H1 (cell line): Measurements from ENCODE around the gene IFT172. TPM values are rescaled to one million over a fixed set of nuclear protein-coding genes. Genes with fewer than 3 reads are reported as not detected.

ENCODE experiments used
- CTCF ChIA-PET: fragments of 300-600 bp; sonication (Branson Sonifier 250); formaldehyde crosslinking; loops from one replicate; lab custom pipeline; 2021; ENCODE audit not compliant: partially characterized antibody; lab: Charles Lee
- POLR2A ChIA-PET: fragments of 300-600 bp; sonication (Branson Sonifier 250); formaldehyde crosslinking; loops from one replicate; lab custom pipeline; 2021; ENCODE audit warnings: inconsistent platforms; ENCODE audit not compliant: partially characterized antibody; lab: Charles Lee
- DNase-seq, 2 experiments: peaks; one replicate each; pipeline versions ENCODE4 v3.0.0 to v3.0.0-alpha.2; 2010 to 2022; ENCODE audit warnings: low spot score in 2 of 2, low read depth in 1 of 2, mixed read lengths in 1 of 2
- FAIRE-seq: peaks from 2 replicates; lab custom pipeline; 2011; peaks lifted over from hg19 to GRCh38; lab: Jason Lieb, UNC
- H2AFZ ChIP-seq: 2 replicates; pipeline ENCODE4 v1.8.1; 2012; ENCODE audit warnings: low read length, inconsistent platforms
- H2AK5ac ChIP-seq: 2 replicates; pipeline ENCODE4 v1.6.1; 2013; ENCODE audit warnings: low read depth, low read length
- H2BK120ac ChIP-seq: replicated peaks from 2 replicates; pipeline ENCODE3; 2013; ENCODE audit warnings: low read depth, low read length, inconsistent platforms
- H2BK12ac ChIP-seq: 2 replicates; pipeline ENCODE4 v1.6.1; 2013; ENCODE audit warnings: low read depth, low read length
- H2BK15ac ChIP-seq: 2 replicates; pipeline ENCODE4 v1.6.1; 2013; ENCODE audit warnings: low read length
- H2BK20ac ChIP-seq: 2 replicates; pipeline ENCODE4 v1.6.1; 2013; ENCODE audit warnings: low read length
- H2BK5ac ChIP-seq: 2 replicates; pipeline ENCODE4 v1.6.1; 2013; ENCODE audit warnings: low read depth, low read length
- H3K14ac ChIP-seq: 2 replicates; pipeline ENCODE4 v1.6.1; 2013; ENCODE audit warnings: inconsistent platforms; ENCODE audit not compliant: insufficient read length
- H3K18ac ChIP-seq: 2 replicates; pipeline ENCODE4 v1.6.1; 2013; ENCODE audit warnings: low read length; ENCODE audit errors: extremely low read depth
- H3K23ac ChIP-seq: 2 replicates; pipeline ENCODE4 v1.6.1; 2013; ENCODE audit warnings: inconsistent platforms; ENCODE audit not compliant: insufficient read length
- H3K23me2 ChIP-seq: 2 replicates; pipeline ENCODE4 v1.6.1; 2013; ENCODE audit warnings: low read depth, low read length
- H3K27ac ChIP-seq: 2 replicates; pipeline ENCODE4 v1.6.1; 2011; ENCODE audit warnings: low read depth, low read length, inconsistent platforms
- H3K27me3 ChIP-seq, 4 experiments: replicated peaks in 1 of 4; 1 replicate in 1 of 4; 2 replicates in 3 of 4; pipeline versions ENCODE4 v1.6.1 to v1.8.1; 2011 to 2013; ENCODE audit warnings: low read length in 3 of 4, mild to moderate bottlenecking in 3 of 4, inconsistent platforms in 2 of 4, mixed read lengths in 2 of 4, moderate library complexity in 1 of 4; ENCODE audit not compliant: control insufficient read depth in 3 of 4, insufficient read depth in 3 of 4; ENCODE audit errors: extremely low read depth in 1 of 4
- H3K36me3 ChIP-seq, 4 experiments: 2 replicates each; pipeline versions ENCODE4 v1.6.1 to v1.8.1; 2011 to 2013; ENCODE audit warnings: mild to moderate bottlenecking in 4 of 4, low read length in 3 of 4, moderate library complexity in 2 of 4, control low read depth in 1 of 4, inconsistent platforms in 1 of 4; ENCODE audit not compliant: insufficient read depth in 4 of 4, control insufficient read depth in 2 of 4
- H3K4ac ChIP-seq: replicated peaks from 2 replicates; pipeline ENCODE3; 2013; ENCODE audit warnings: low read length, low read depth, mixed read lengths, inconsistent platforms; ENCODE audit not compliant: insufficient read length
- H3K4me1 ChIP-seq, 4 experiments: replicated peaks in 1 of 4; 1 replicate in 1 of 4; 2 replicates in 3 of 4; pipeline versions ENCODE4 v1.6.1 to v1.8.1; 2011 to 2013; ENCODE audit warnings: low read length in 3 of 4, inconsistent platforms in 2 of 4, mixed read lengths in 1 of 4; ENCODE audit not compliant: insufficient read depth in 4 of 4, control insufficient read depth in 3 of 4
- H3K4me2 ChIP-seq, 2 experiments: 2 replicates each; pipeline versions ENCODE4 v1.6.1 to v1.8.1; 2011 to 2013; ENCODE audit warnings: low read depth in 2 of 2, low read length in 2 of 2, control low read depth in 1 of 2, inconsistent platforms in 1 of 2, mild to moderate bottlenecking in 1 of 2; ENCODE audit not compliant: insufficient read depth in 1 of 2
- H3K4me3 ChIP-seq, 4 experiments: fragments of 200-600, 300-600 bp in 1 of 4; sonication (generic), shearing (Covaris generic), sonication (Bioruptor Twin) in 1 of 4; 2 replicates each; pipeline versions ENCODE4 v1.5.1 to v1.8.1; 2011 to 2016; ENCODE audit warnings: low read length in 4 of 4, low read depth in 3 of 4, control low read depth in 2 of 4, inconsistent platforms in 2 of 4, mild to moderate bottlenecking in 2 of 4, mixed read lengths in 1 of 4, moderate library complexity in 1 of 4; ENCODE audit not compliant: insufficient read depth in 2 of 4; ENCODE audit errors: extremely low read depth in 1 of 4
- H3K56ac ChIP-seq: replicated peaks from 2 replicates; pipeline ENCODE3; 2013; ENCODE audit warnings: low read depth, mild to moderate bottlenecking, mixed read lengths, low read length, inconsistent platforms; ENCODE audit not compliant: insufficient read length
- H3K79me1 ChIP-seq: 2 replicates; pipeline ENCODE4 v1.6.1; 2013; ENCODE audit warnings: low read depth, low read length, control low read depth
- H3K79me2 ChIP-seq, 2 experiments: 2 replicates each; pipeline versions ENCODE4 v1.6.1 to v1.8.1; 2012 to 2013; ENCODE audit warnings: low read length in 2 of 2, mild to moderate bottlenecking in 2 of 2, inconsistent platforms in 1 of 2; ENCODE audit not compliant: insufficient read depth in 2 of 2, control insufficient read depth in 1 of 2
- H3K9ac ChIP-seq, 4 experiments: replicated peaks in 1 of 4; 1 replicate in 1 of 4; 2 replicates in 3 of 4; pipeline versions ENCODE4 v1.6.1 to v1.8.1; 2011 to 2013; ENCODE audit warnings: low read depth in 3 of 4, low read length in 3 of 4, control low read depth in 2 of 4, mild to moderate bottlenecking in 2 of 4, moderate library complexity in 2 of 4, inconsistent platforms in 1 of 4; ENCODE audit errors: extremely low read depth in 1 of 4
- H3K9me3 ChIP-seq, 2 experiments: 2 replicates each; pipeline versions ENCODE4 v1.6.1 to v1.8.1; 2012 to 2013; ENCODE audit warnings: mild to moderate bottlenecking in 2 of 2, moderate library complexity in 2 of 2, control low read depth in 1 of 2, inconsistent platforms in 1 of 2, low read depth in 1 of 2, low read length in 1 of 2, mixed read lengths in 1 of 2; ENCODE audit not compliant: insufficient read depth in 2 of 2
- H4K20me1 ChIP-seq, 2 experiments: replicated peaks in 1 of 2; 2 replicates each; pipeline versions ENCODE3 to v1.8.1; 2011 to 2013; ENCODE audit warnings: inconsistent platforms in 2 of 2, low read length in 2 of 2, mild to moderate bottlenecking in 1 of 2; ENCODE audit not compliant: insufficient read depth in 2 of 2, control insufficient read depth in 1 of 2
- H4K5ac ChIP-seq: 2 replicates; pipeline ENCODE4 v1.6.1; 2013; ENCODE audit warnings: low read length, low read depth, mixed read lengths, inconsistent platforms; ENCODE audit not compliant: insufficient read length
- H4K8ac ChIP-seq: 2 replicates; pipeline ENCODE4 v1.8.0; 2013; ENCODE audit warnings: mild to moderate bottlenecking, moderate library complexity, low read length, inconsistent platforms; ENCODE audit not compliant: insufficient read depth; ENCODE audit errors: extremely low read depth
- H4K91ac ChIP-seq: replicated peaks from 2 replicates; pipeline ENCODE3; 2013; ENCODE audit warnings: low read length, mixed read lengths, inconsistent platforms; ENCODE audit not compliant: insufficient read length
- ATF3 ChIP-seq: IDR thresholded peaks from 2 replicates; pipeline ENCODE4 v1.6.1; 2011; ENCODE audit warnings: low read depth, mild to moderate bottlenecking, low read length; ENCODE audit not compliant: insufficient read depth
- CTCF ChIP-seq, 3 experiments: IDR thresholded peaks; 1 replicate in 2 of 3; 2 replicates in 1 of 3; pipeline versions ENCODE4 v1.5.1 to v1.6.1; 2011; ENCODE audit warnings: low read length in 3 of 3, mild to moderate bottlenecking in 3 of 3, inconsistent platforms in 2 of 3, low read depth in 1 of 3, moderate library complexity in 1 of 3; ENCODE audit not compliant: insufficient read depth in 1 of 3; ENCODE audit errors: control extremely low read depth in 1 of 3
- JUND ChIP-seq: IDR thresholded peaks from 2 replicates; pipeline ENCODE4 v1.6.1; 2011; ENCODE audit warnings: mild to moderate bottlenecking, improper control_type of control experiment, low read length
- TCF12 ChIP-seq: IDR thresholded peaks from 2 replicates; pipeline ENCODE4 v1.6.1; 2011; ENCODE audit warnings: low read depth, mild to moderate bottlenecking, low read length
- WGBS, 2 experiments: shearing (Covaris generic) in 1 of 2; methylation state at CpG; one replicate each; pipeline versions ENCODE4 v1.1.6 to v1.1.7; 2013 to 2015; ENCODE audit warnings: low lambda C conversion rate in 2 of 2, mixed read lengths in 2 of 2, inconsistent platforms in 1 of 2, low coverage in 1 of 2, missing lambda C conversion rate in 1 of 2; ENCODE audit not compliant: insufficient replicate concordance in 2 of 2, insufficient coverage in 1 of 2, insufficient read length in 1 of 2; ENCODE audit errors: extremely low coverage in 1 of 2, missing lambda C conversion rate in 1 of 2; 5-methylcytosine and 5-hydroxymethylcytosine counted together
- polyA plus RNA-seq, 7 experiments: library from polyadenylated mRNA; depleted of rRNA in 3 of 7; stranded (reverse) in 5 of 7; unstranded in 2 of 7; fragments of >200 nt in 5 of 7; fragments of 200-250 nt in 2 of 7; gene quantifications; 1 replicate in 5 of 7; 2 replicates in 1 of 7; 4 replicates in 1 of 7; pipeline versions ENCODE4 v1.2.1 to v1.2.3, GENCODE V29; 2011 to 2013; ENCODE audit warnings: missing spikeins in 2 of 7, mixed read lengths in 2 of 7
- total RNA-seq: library from RNA; stranded (reverse); fragmentation: NEBNext Ultra II Directional; extraction: Animal tissue kit (Norgen Biotek cat#: 25700); gene quantifications from 2 replicates; pipeline ENCODE4 v1.2.1, GENCODE V29; 2021

Gene IFT172
- total and polyA plus RNA-seq, 2 of the 8 experiments (the other 6 are each of a cell fraction or from before 2014, with no cell fraction given) = 13.5 to 14.0 TPM

GRCh38 chr2:27518113-27518781, 28.7 kb upstream of the IFT172 start:
- H2BK5ac ChIP-seq = no peak overlapping the region
- WGBS, 2 experiments = 92% methylated on average over 5 of the region's 5 CpGs; no CpG with 5 or more reads in 1 of the 2 experiments
- H4K20me1 ChIP-seq = no peaks in the 10 kb centered on the region
- H3K4me3 ChIP-seq = no peak overlapping the region
- no peaks in the 10 kb centered on the region for H3K9me3 ChIP-seq
- no peak overlapping the region for H3K18ac ChIP-seq
- H3K36me3 ChIP-seq = no peaks in the 10 kb centered on the region
- no peak overlapping the region for H2BK20ac ChIP-seq
- H3K14ac ChIP-seq = no peak overlapping the region
- H3K23me2 ChIP-seq = no peaks in the 10 kb centered on the region; the same call in 1 of the 2 replicates
- no peak overlapping the region for H2BK12ac ChIP-seq
- no peaks in the 10 kb centered on the region for H3K4me1 ChIP-seq
- no peak for TF ChIP-seq TCF12
- no peak for TF ChIP-seq CTCF (IDR thresholded peaks at IDR 0.05; ENCODE audit: control extremely low read depth in 1 of 3, insufficient read depth in 1 of 3, low read depth in 1 of 3, low read length in 3 of 3)
- no peak for TF ChIP-seq JUND
- TF ChIP-seq ATF3 = no peak
- H2AFZ ChIP-seq = no peak overlapping the region
- no peak overlapping the region for H4K91ac ChIP-seq
- H3K79me1 ChIP-seq = no peaks in the 10 kb centered on the region
- no peak overlapping the region for H3K27ac ChIP-seq
- no peak overlapping the region for H3K4me2 ChIP-seq
- no peak overlapping the region for H2AK5ac ChIP-seq
- ChIA-PET CTCF (interaction anchor here (0.7 kb wide), 1 partner anchor 1489 kb away, joined by 3 read pairs; no protein-coding TSS in a partner anchor), POLR2A (no interaction called here)
- no peak overlapping the region for H2BK120ac ChIP-seq
- H3K79me2 ChIP-seq = no peaks in the 10 kb centered on the region
- H3K9ac ChIP-seq = no peak overlapping the region
- no peak overlapping the region for H4K8ac ChIP-seq
- H3K4ac ChIP-seq = no peak overlapping the region
- no peaks in the 10 kb centered on the region for H3K27me3 ChIP-seq
- DNase-seq (no peak), FAIRE-seq (no peak)
- H3K23ac ChIP-seq = no peak overlapping the region
- H4K5ac ChIP-seq = no peak overlapping the region
- H2BK15ac ChIP-seq = no peak overlapping the region
- no peak overlapping the region for H3K56ac ChIP-seq
